Natural killer cell (primary cell): ENCODE measurements around the gene ARHGAP6. TPM values are rescaled to one million over a fixed set of nuclear protein-coding genes. Genes with fewer than 3 reads are reported as not detected.

ENCODE experiments used
- ATAC-seq, 3 donors: fragments of 150-1000 bp in 2 of 3; fragments of 200-7000 bp in 1 of 3; cut with Tn5 transposase; 1 replicate in 1 of 3; 2 replicates in 2 of 3; pipeline ENCODE4 v1.10.0; 2021; ENCODE audit warnings: mild to moderate bottlenecking in 2 of 3, moderate library complexity in 2 of 3
- DNase-seq, 2 donors: peaks; one replicate each; pipeline versions ENCODE4 v3.0.0 to v3.0.0-alpha.2; 2013 to 2021; ENCODE audit warnings: mixed read lengths in 1 of 2
- H3K27ac ChIP-seq: one replicate; pipeline ENCODE4 v1.5.1; 2013; ENCODE audit warnings: mild to moderate bottlenecking, low read length
- H3K27me3 ChIP-seq: one replicate; pipeline ENCODE4 v1.6.1; 2013; ENCODE audit warnings: low read length; ENCODE audit not compliant: control insufficient read depth, insufficient read depth
- H3K36me3 ChIP-seq: one replicate; pipeline ENCODE4 v1.6.1; 2013; ENCODE audit warnings: low read length; ENCODE audit not compliant: control insufficient read depth, insufficient read depth
- H3K4me1 ChIP-seq: one replicate; pipeline ENCODE4 v1.6.1; 2013; ENCODE audit warnings: low read length; ENCODE audit not compliant: control insufficient read depth, insufficient read depth
- H3K4me3 ChIP-seq: one replicate; pipeline ENCODE4 v1.5.1; 2013; ENCODE audit warnings: low read length
- H3K9me3 ChIP-seq: one replicate; pipeline ENCODE4 v1.6.1; 2013; ENCODE audit warnings: low read length; ENCODE audit not compliant: control insufficient read depth, insufficient read depth
- H3K27ac Mint-ChIP-seq, 2 donors: one replicate each; pipeline ENCODE4 v1.8.0; 2022; ENCODE audit warnings: mild to moderate bottlenecking in 2 of 2, mixed read lengths in 2 of 2, moderate library complexity in 1 of 2
- H3K27me3 Mint-ChIP-seq, 2 donors: one replicate each; pipeline ENCODE4 v1.8.0; 2022; ENCODE audit warnings: low read depth in 2 of 2, mixed read lengths in 2 of 2
- H3K36me3 Mint-ChIP-seq: one replicate; pipeline ENCODE4 v1.8.0; 2022; ENCODE audit warnings: mixed read lengths
- H3K4me1 Mint-ChIP-seq, 2 donors: one replicate each; pipeline ENCODE4 v1.8.0; 2022; ENCODE audit warnings: mixed read lengths in 2 of 2
- H3K4me3 Mint-ChIP-seq: one replicate; pipeline ENCODE4 v1.8.0; 2022; ENCODE audit warnings: mild to moderate bottlenecking, moderate library complexity, mixed read lengths
- H3K9me3 Mint-ChIP-seq, 2 donors: one replicate each; pipeline ENCODE4 v1.8.0; 2022; ENCODE audit warnings: mixed read lengths in 2 of 2
- WGBS: methylation state at CpG from one replicate; pipeline ENCODE4 v1.1.7; 2013; ENCODE audit warnings: missing lambda C conversion rate; ENCODE audit not compliant: insufficient coverage; 5-methylcytosine and 5-hydroxymethylcytosine counted together
- intact Hi-C: fragments of 100-400 bp; cut with micrococcal nuclease; formaldehyde crosslinking; loops from one replicate; pipeline ENCODE4 v1.14.2; 2022
- total RNA-seq, 4 donors: library from RNA; stranded (reverse); fragments of 120-200 nt in 1 of 4; gene quantifications; one replicate each; pipeline versions ENCODE4 v1.2.3 to v1.2.4, GENCODE V29; 2013 to 2022
- TF ChIP-seq, protein P1 (sequence below): fragments of 200-600 bp; IDR thresholded peaks from one replicate; pipeline ENCODE4 v1.8.0; 2022; ENCODE audit warnings: antibody characterized with exemption

The ARHGAP6 gene
- total RNA-seq, 3 donors from 2014 or later (not counting 1 experiment from before 2014, with no cell fraction given), result 0.32 to 1.9 (median 1.8) TPM

DNA sequence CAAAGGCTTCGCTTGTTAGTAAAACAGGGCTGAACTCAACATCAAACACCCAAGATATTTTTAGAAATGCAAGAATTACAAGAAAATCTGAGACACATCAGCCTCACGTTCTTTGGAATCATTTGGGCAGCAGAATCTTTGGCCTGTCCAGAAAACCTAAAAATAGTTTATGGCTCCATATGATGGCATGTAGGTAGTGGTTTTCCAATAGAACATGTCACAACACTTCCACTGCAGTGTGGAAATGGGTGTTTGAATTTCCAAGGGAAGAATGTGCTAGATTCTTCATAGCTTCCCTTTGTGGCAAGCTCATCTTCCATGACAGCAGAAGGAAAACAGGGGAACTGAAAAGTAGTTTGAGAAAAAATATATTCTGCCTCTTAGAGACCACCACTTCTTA, 118.8 kb downstream of the ARHGAP6 start:
- ATAC-seq, result no peak
- Mint-ChIP-seq H3K27me3 (peaks cover 8% of the 10 kb centered on the region in 2 donors), H3K36me3 (no peaks in the 10 kb centered on the region), H3K4me1 (no peaks in the 10 kb centered on the region), H3K9me3 (no peaks in the 10 kb centered on the region), H3K4me3 (no peak overlapping the region), H3K27ac (no peak overlapping the region)
- no peak overlapping the region for H3K27ac ChIP-seq
- H3K36me3 ChIP-seq, result no peaks in the 10 kb centered on the region
- intact Hi-C loops, result no loop called here
- WGBS, result 100% methylated on average over 1 of the region's 2 CpGs
- TF ChIP-seq, protein P1, sequence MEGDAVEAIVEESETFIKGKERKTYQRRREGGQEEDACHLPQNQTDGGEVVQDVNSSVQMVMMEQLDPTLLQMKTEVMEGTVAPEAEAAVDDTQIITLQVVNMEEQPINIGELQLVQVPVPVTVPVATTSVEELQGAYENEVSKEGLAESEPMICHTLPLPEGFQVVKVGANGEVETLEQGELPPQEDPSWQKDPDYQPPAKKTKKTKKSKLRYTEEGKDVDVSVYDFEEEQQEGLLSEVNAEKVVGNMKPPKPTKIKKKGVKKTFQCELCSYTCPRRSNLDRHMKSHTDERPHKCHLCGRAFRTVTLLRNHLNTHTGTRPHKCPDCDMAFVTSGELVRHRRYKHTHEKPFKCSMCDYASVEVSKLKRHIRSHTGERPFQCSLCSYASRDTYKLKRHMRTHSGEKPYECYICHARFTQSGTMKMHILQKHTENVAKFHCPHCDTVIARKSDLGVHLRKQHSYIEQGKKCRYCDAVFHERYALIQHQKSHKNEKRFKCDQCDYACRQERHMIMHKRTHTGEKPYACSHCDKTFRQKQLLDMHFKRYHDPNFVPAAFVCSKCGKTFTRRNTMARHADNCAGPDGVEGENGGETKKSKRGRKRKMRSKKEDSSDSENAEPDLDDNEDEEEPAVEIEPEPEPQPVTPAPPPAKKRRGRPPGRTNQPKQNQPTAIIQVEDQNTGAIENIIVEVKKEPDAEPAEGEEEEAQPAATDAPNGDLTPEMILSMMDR, result no peak
- H3K4me3 ChIP-seq, result no peak overlapping the region
- DNase-seq, result no peak
- no peaks in the 10 kb centered on the region for H3K27me3 ChIP-seq
- H3K9me3 ChIP-seq, result no peaks in the 10 kb centered on the region
- H3K4me1 ChIP-seq, result no peaks in the 10 kb centered on the region

DNA sequence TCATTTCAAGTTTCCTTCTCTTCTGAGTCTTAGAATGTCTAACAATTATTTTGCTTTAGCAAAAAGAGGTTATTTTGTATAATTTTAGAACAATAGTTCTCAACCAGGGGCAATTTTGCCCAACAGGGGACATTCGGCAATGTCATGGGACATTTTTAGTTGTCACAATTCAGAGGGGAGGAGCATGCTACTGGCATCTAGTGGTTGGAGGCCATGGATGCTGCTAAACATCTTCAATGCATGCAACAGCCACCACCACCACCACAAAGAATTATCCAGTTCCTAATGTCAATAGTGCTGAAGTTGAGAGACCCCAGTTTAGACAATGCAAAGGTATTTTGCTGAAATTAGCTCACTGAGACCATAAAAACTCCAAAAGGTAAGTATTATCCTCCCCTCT, 122.5 kb downstream of the ARHGAP6 start:
- intact Hi-C loops, result no loop called here
- no peak overlapping the region for H3K4me3 ChIP-seq

GRCh38 chrX:11541510-11541909, 124.2 kb downstream of the ARHGAP6 start:
- no peaks in the 10 kb centered on the region for H3K36me3 Mint-ChIP-seq

More for the DNA sequence above, 122.5 kb downstream of the ARHGAP6 start:
- Mint-ChIP-seq H3K27me3 (peaks cover 0 to 3% of the 10 kb centered on the region in 2 donors), H3K27ac (no peak overlapping the region), H3K36me3 (no peaks in the 10 kb centered on the region), H3K4me3 (no peak overlapping the region), H3K9me3 (no peaks in the 10 kb centered on the region), H3K4me1 (no peaks in the 10 kb centered on the region)
- Histone ChIP-seq H3K9me3 (no peaks in the 10 kb centered on the region), H3K36me3 (no peaks in the 10 kb centered on the region), H3K27ac (no peak overlapping the region), H3K4me1 (no peaks in the 10 kb centered on the region), H3K27me3 (no peaks in the 10 kb centered on the region)
- TF ChIP-seq, protein P1, result no peak
- DNase-seq (peak in 1 of 2 donors; percentile 6), ATAC-seq (no peak)
- WGBS, result 78% methylated on average over 1 of the region's 1 CpG

More at GRCh38 chrX:11541510-11541909, 124.2 kb downstream of the ARHGAP6 start:
- no peak for DNase-seq
- intact Hi-C loops, result no loop called here
- no peak overlapping the region for H3K27ac ChIP-seq
- H3K4me1 ChIP-seq, result no peaks in the 10 kb centered on the region
- TF ChIP-seq, protein P1, result no peak
- H3K4me3 ChIP-seq, result no peak overlapping the region
- no peaks in the 10 kb centered on the region for H3K4me1 Mint-ChIP-seq
- H3K36me3 ChIP-seq, result no peaks in the 10 kb centered on the region
- no peaks in the 10 kb centered on the region for H3K9me3 ChIP-seq
- H3K27me3 Mint-ChIP-seq, result peaks cover 0 to 3% of the 10 kb centered on the region in 2 donors
- no peak overlapping the region for H3K27ac Mint-ChIP-seq
- no peak for ATAC-seq
- no peaks in the 10 kb centered on the region for H3K9me3 Mint-ChIP-seq
- no CpG with 5 or more reads among the region's 1 CpG for WGBS
- no peak overlapping the region for H3K4me3 Mint-ChIP-seq
- H3K27me3 ChIP-seq, result no peaks in the 10 kb centered on the region
